Mononuclear cell (primary cell): Measurements from ENCODE around the gene SLC6A8. TPM values are rescaled to one million over a fixed set of nuclear protein-coding genes. Genes with fewer than 3 reads are reported as not detected.

Experiments used
- H3K27me3 ChIP-seq: 2 replicates; pipeline ENCODE4 v1.6.0; 2011; ENCODE audit warnings: low read length, control low read depth; ENCODE audit not compliant: insufficient read depth
- H3K4me1 ChIP-seq: 2 replicates; pipeline ENCODE4 v1.5.1; 2011; ENCODE audit warnings: mild to moderate bottlenecking, low read length, control low read depth; ENCODE audit not compliant: insufficient read depth
- H3K4me3 ChIP-seq: 2 replicates; pipeline ENCODE4 v1.5.1; 2011; ENCODE audit warnings: mild to moderate bottlenecking, low read length, moderate library complexity
- H3K9me3 ChIP-seq: 2 replicates; pipeline ENCODE4 v1.5.1; 2011; ENCODE audit warnings: low read depth, mild to moderate bottlenecking, control low read depth, low read length
- total RNA-seq: library from RNA; depleted of rRNA; stranded (reverse); fragments of >200 nt; gene quantifications from one replicate; pipeline ENCODE4 v1.2.3, GENCODE V29; 2012

SLC6A8 gene
- total RNA-seq, 1 donor = 0.94 TPM

- no peak overlapping the region for H3K4me3 ChIP-seq
- H3K9me3 ChIP-seq = no peaks in the 10 kb centered on the region
- no peaks in the 10 kb centered on the region for H3K4me1 ChIP-seq
- peaks cover 19% of the 10 kb centered on the region for H3K27me3 ChIP-seq
These were observed 42.6 kb upstream of the SLC6A8 start for GRCh38 chrX:153645151-153645550.

DNA sequence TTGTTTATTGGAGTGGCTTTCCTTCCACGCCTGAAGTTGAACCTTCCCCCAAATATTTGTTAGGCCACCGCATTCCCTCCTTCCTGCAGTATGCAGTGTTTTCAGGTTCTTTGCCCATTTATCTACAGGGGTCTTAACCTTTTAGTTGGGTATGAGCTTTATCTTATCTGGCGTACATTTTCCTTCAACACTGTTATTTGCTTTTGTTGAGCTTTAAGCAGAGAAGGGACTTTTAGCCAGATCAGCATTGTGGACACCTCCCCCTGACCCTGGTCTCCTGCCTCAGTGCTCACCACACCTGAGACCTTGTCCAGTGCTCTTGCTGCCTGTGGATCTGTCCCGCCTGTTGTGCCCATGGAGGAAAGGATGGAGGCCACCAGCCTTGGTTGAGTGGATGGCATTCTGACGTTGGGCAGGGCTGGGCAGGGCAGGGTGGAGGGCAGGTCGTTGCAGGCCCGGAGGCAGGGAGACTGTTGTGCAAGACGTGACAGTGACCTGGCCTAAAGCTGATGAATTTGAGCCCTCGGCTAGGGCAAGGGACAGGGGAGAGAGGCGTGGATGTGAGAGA, 41.7 kb upstream of the SLC6A8 start:
- H3K4me3 ChIP-seq = no peak overlapping the region
- no peaks in the 10 kb centered on the region for H3K9me3 ChIP-seq
- H3K4me1 ChIP-seq = no peaks in the 10 kb centered on the region
- H3K27me3 ChIP-seq = peaks cover 19% of the 10 kb centered on the region

- H3K9me3 ChIP-seq = no peaks in the 10 kb centered on the region
- H3K4me1 ChIP-seq = no peaks in the 10 kb centered on the region
- H3K4me3 ChIP-seq = no peak within 1 kb of the TSS
- H3K27me3 ChIP-seq = peaks cover 14% of the 10 kb centered on the region
These were observed 40.9 kb upstream of the SLC6A8 start, which contains the start of gene DUSP9 for GRCh38 chrX:153646620-153647373. TSS of gene DUSP9 (plus strand) at chrX:153647203. CDS start at chrX:153647954, 751 bp downstream.

- no peaks in the 10 kb centered on the region for H3K9me3 ChIP-seq
- H3K4me3 ChIP-seq = no peak overlapping the region
- no peaks in the 10 kb centered on the region for H3K4me1 ChIP-seq
- H3K27me3 ChIP-seq = peaks cover 14% of the 10 kb centered on the region
These were observed 40.0 kb upstream of the SLC6A8 start for GRCh38 chrX:153647461-153648357.

DNA sequence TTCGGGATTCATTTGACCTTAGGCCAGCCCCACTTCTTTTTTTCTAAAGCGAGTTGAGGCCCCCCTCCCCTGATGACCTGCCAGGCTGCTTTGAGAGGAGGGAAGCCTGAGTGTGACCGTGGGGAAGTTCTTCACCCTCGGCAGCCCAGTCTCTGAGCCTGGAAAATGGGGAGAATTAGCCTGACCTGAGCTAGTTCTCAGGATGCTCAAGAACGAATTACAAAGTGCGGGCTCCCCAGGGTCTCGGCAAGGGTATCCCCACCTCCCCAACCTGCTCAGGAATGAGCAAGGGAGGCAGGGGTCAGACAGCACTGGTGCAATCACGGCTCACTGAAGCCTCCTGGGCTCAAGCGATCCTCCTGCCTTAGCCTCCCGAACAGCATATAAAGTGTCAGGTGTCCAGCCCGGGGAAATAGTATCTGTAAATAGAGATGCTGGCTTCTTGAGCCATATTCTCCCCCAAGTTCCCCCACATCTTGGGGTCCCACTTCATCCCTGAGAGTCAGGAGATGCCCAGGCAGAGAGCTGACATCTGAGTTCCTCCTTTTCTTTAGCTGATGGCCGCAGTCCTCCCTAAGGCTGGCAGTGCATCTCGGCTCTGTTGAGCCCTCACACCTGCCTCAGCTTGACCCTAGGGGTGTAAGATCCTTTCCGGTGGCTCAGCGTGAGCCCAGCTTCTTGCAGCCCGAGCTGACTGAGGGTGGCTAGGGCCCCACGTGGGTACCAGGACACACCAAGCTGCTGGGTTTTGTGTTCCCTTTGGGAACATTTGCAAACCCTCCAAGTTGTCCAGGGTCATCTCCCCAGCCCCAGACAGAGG, 39.2 kb upstream of the SLC6A8 start:
- Histone ChIP-seq H3K27me3 (peaks cover 14% of the 10 kb centered on the region), H3K4me1 (no peaks in the 10 kb centered on the region), H3K9me3 (no peaks in the 10 kb centered on the region), H3K4me3 (no peak overlapping the region)

- Histone ChIP-seq H3K9me3 (no peaks in the 10 kb centered on the region), H3K4me3 (no peak overlapping the region), H3K4me1 (no peaks in the 10 kb centered on the region), H3K27me3 (peaks cover 14% of the 10 kb centered on the region)
These were observed 38.4 kb upstream of the SLC6A8 start for GRCh38 chrX:153649178-153649914.

GRCh38 chrX:153649915-153650782, 37.6 kb upstream of the SLC6A8 start:
- no peaks in the 10 kb centered on the region for H3K4me1 ChIP-seq
- no peak overlapping the region for H3K4me3 ChIP-seq
- peaks cover 9% of the 10 kb centered on the region for H3K27me3 ChIP-seq
- H3K9me3 ChIP-seq = no peaks in the 10 kb centered on the region

DNA sequence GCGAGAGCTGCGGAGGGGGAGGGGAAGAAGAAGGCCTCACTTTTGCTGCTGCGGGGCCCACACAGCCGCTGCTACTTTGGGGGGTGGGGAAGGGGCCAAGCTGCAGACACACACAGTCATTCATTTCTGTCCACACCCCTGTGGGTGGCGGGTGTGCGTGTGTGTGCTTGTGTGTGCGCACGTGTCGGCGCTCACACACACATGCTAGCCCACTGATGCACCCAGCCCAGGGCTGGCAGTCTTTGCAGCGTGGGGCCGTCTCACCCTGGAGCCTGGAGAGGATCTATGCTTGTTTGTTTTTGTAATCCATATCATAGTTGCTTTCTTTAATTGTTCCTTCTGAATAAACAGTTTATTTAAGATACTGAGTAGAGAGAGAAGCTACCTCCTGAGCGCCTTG, 36.8 kb upstream of the SLC6A8 start:
- Histone ChIP-seq H3K27me3 (peaks cover 6% of the 10 kb centered on the region), H3K4me3 (no peak overlapping the region), H3K9me3 (no peaks in the 10 kb centered on the region), H3K4me1 (no peaks in the 10 kb centered on the region)

- Histone ChIP-seq H3K9me3 (no peaks in the 10 kb centered on the region), H3K4me3 (no peak overlapping the region), H3K4me1 (no peaks in the 10 kb centered on the region)
These were observed 36.1 kb upstream of the SLC6A8 start for GRCh38 chrX:153651540-153652079.

DNA sequence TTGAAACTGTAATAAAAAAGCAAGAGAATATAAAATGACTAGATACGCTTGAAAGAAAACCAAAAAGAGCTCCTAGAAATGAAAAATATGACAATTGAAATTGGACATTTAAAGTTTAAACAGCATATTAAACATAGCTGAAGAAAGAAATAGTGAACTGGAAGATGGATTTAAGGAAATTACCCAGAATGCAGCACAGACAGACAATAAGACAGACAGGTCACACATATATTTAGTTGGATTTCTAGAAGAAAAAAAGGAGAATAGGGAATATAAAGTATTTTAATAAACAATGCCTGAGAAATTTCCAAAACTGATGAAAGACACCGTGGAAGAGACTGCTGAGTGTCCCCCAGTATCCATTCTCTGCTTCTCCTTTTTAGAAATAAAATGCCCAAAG, 34.2 kb upstream of the SLC6A8 start:
- no peak overlapping the region for H3K4me3 ChIP-seq
- no peaks in the 10 kb centered on the region for H3K9me3 ChIP-seq
- no peaks in the 10 kb centered on the region for H3K27me3 ChIP-seq
- H3K4me1 ChIP-seq = no peaks in the 10 kb centered on the region

More at GRCh38 chrX:153651540-153652079, 36.1 kb upstream of the SLC6A8 start:
- peaks cover under 1% of the 10 kb centered on the region for H3K27me3 ChIP-seq

GRCh38 chrX:153657161-153657560, 30.6 kb upstream of the SLC6A8 start:
- Histone ChIP-seq H3K4me3 (no peak overlapping the region), H3K9me3 (no peaks in the 10 kb centered on the region), H3K4me1 (no peaks in the 10 kb centered on the region), H3K27me3 (peaks cover 10% of the 10 kb centered on the region)

DNA sequence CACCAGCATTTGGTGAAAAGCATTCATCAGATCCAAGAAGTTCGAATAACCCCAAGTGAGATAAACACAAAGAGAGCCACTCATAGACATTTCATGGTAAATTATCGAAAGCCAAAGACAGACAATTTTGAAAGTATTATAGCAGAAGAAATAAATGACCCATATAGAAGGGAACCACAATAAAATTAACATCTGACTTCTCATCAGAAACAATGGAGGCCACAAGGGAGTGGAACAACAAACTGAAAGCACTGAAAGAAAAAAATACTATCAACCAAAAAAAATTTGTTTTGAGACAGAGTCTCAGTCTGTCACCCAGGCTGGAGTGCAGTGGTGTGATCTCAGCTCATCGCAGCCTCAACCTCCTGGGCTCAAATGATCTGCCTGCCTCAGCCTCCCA, 28.5 kb upstream of the SLC6A8 start:
- Histone ChIP-seq H3K4me3 (no peak overlapping the region), H3K9me3 (no peaks in the 10 kb centered on the region), H3K4me1 (no peaks in the 10 kb centered on the region), H3K27me3 (peaks cover 10% of the 10 kb centered on the region)

DNA sequence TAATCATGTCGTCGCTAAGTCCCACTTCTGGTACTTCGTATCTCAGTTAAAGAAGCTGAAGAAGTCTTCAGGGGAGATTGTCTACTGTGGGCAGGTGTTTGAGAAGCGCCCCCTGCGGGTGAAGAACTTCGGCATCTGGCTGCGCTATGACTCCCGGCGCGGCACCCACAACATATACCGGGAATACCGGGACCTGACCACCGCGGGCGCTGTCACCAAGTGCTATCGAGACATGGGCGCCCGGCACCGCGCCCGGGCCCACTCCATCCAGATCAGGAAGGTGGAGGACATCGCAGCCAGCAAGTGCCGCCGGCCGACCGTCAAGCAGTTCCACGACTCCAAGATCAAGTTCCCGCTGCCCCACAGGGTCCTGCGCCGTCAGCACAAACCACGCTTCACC, 25.5 kb upstream of the SLC6A8 start:
- H3K9me3 ChIP-seq = no peaks in the 10 kb centered on the region
- H3K27me3 ChIP-seq = peaks cover 10% of the 10 kb centered on the region
- no peak overlapping the region for H3K4me3 ChIP-seq
- H3K4me1 ChIP-seq = no peaks in the 10 kb centered on the region
